ENCODE data around the gene KRT12. TPM values are rescaled to one million over a fixed set of nuclear protein-coding genes. Genes with fewer than 3 reads are reported as not detected.

KRT12 gene
- total and polyA plus RNA-seq, 9 donors, result not detected

DNA sequence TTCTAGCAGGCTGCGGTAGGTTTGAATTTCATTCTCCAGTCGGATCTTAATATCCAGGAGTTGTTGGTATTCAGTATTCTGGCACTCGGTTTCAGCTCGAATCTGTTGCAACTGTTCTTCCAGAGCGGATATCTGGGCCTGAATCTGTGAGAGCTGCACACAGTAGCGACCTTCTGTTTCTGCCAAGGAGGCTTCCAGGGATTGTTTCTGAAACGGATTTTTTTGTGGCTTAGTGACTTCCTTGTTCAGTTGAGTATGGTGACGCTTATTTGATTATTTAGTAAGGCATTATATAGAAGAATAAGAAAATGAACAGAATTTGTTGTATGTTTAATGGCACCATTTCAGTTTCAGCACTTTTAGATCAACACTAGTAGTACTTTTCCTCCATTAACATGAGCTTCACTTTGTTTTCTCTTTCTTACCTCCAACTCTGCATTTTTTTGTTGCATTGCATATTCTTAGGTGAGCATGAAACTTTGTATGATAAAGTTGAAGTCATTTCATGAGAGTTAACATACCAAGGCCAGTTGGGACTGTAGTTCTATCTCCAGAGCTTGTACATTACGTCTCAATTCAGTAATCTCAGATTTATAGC lies 47.4 kb downstream of the KRT12 start:
- Histone ChIP-seq H3K9me3 (no peaks in the 10 kb centered on the region), H3K36me3 (no peaks in the 10 kb centered on the region), H3K27ac (peak overlapping the region in 1 of 2 donors; percentile 80), H3K4me1 (ENCODE audit: insufficient read depth) (peaks cover 2% of the 10 kb centered on the region), H3K4me3 (peak overlapping the region; percentile 53), H3K27me3 (no peaks in the 10 kb centered on the region)
- WGBS, 3 donors, result 26 to 40% (median 27%) methylated on average over 9 of the region's 9 CpGs
- TF ChIP-seq EP300 (IDR thresholded peaks at IDR 0.05) (no peak), POLR2A (IDR thresholded peaks at IDR 0.05) (no peak)
- TF ChIP-seq, protein P1, sequence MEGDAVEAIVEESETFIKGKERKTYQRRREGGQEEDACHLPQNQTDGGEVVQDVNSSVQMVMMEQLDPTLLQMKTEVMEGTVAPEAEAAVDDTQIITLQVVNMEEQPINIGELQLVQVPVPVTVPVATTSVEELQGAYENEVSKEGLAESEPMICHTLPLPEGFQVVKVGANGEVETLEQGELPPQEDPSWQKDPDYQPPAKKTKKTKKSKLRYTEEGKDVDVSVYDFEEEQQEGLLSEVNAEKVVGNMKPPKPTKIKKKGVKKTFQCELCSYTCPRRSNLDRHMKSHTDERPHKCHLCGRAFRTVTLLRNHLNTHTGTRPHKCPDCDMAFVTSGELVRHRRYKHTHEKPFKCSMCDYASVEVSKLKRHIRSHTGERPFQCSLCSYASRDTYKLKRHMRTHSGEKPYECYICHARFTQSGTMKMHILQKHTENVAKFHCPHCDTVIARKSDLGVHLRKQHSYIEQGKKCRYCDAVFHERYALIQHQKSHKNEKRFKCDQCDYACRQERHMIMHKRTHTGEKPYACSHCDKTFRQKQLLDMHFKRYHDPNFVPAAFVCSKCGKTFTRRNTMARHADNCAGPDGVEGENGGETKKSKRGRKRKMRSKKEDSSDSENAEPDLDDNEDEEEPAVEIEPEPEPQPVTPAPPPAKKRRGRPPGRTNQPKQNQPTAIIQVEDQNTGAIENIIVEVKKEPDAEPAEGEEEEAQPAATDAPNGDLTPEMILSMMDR (IDR thresholded peaks at IDR 0.05), result no peak
- no peak for DNase-seq
- intact Hi-C loops (cut with DNase I), result no loop called here

DNA sequence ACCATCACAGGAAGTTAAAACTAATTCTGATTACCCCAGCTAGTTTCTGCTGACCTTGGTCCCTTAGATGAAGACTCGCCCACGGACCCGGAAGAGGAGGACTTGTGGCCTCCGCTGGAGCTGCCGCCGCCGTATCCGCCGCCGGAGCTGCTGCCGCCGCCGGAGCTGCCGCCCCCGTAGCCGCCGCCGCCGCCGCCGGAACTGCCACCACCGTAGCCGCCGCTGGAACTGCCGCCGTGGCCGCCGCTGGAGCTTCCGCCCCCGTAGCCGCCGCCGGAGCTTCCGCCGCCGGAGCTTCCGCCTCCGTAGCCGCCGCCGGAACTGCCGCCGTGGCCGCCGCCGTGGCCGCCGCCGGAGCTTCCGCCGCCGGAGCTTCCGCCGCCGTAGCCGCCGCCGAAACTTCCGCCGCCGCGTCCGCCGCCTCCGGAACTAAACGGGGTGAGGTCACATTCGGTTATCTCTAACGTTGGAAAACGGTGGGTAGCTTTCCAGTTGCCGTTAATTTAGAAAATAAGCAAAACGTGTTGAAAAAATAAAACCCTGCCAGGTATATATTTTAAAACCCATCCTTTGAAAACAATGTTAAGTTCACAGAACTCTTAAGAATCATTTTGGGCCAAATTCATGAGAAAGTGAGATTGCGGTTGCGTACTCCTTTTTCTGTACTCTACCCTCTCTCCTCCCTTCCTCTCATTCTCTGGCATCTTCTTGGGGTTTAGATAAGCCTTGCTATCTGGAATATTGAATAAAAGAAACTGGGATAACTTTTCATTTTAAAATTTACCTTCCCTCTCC lies 48.1 kb downstream of the KRT12 start:
- TF ChIP-seq POLR2A (IDR thresholded peaks at IDR 0.05) (peak; percentile 66), EP300 (IDR thresholded peaks at IDR 0.05) (no peak)
- TF ChIP-seq, protein P1 (IDR thresholded peaks at IDR 0.05), result no peak
- Histone ChIP-seq H3K27ac (peak overlapping the region; percentile 37 to 80), H3K4me3 (peak overlapping the region; percentile 53), H3K4me1 (ENCODE audit: insufficient read depth) (peaks cover 2% of the 10 kb centered on the region), H3K9me3 (no peaks in the 10 kb centered on the region), H3K36me3 (no peaks in the 10 kb centered on the region), H3K27me3 (no peaks in the 10 kb centered on the region)
- intact Hi-C loops (cut with DNase I), result no loop called here
- WGBS, 3 donors, result 0 to 1% (median 0%) methylated on average over 54 to 73 of the region's 73 CpGs
- peak; percentile 76 to 89 (median 77) for DNase-seq

DNA sequence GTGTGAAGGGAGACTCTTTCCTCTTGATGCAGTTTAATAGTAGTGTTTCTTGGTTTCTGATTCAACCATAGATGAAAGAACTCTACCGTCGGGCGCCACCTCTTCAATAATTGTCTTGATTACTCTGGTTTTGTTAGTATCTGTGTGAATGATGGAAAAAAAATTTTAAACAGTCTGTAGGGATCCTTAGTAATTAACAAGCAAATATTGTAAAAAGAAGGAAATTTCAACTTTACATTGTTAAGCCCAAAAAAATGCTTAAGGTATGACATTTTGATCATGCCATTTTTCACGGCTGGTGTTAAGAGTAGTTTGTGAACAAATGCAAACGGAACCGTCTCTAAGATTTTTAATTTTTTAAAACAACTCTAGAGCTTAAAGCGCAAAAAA lies 48.7 kb downstream of the KRT12 start:
- peak overlapping the region in 1 of 2 donors; percentile 80 for H3K27ac ChIP-seq
- WGBS, 3 donors, result 10 to 15% (median 11%) methylated on average over 7 of the region's 7 CpGs
- peaks cover 2% of the 10 kb centered on the region for H3K4me1 ChIP-seq (ENCODE audit: insufficient read depth)
- intact Hi-C loops (cut with DNase I), result no loop called here
- TF ChIP-seq, protein P1 (IDR thresholded peaks at IDR 0.05), result no peak
- TF ChIP-seq EP300 (IDR thresholded peaks at IDR 0.05), result no peak
- TF ChIP-seq POLR2A (IDR thresholded peaks at IDR 0.05), result no peak
- H3K36me3 ChIP-seq, result no peaks in the 10 kb centered on the region
- H3K9me3 ChIP-seq, result no peaks in the 10 kb centered on the region
- no peak for DNase-seq
- peak overlapping the region; percentile 53 for H3K4me3 ChIP-seq
- no peaks in the 10 kb centered on the region for H3K27me3 ChIP-seq

DNA sequence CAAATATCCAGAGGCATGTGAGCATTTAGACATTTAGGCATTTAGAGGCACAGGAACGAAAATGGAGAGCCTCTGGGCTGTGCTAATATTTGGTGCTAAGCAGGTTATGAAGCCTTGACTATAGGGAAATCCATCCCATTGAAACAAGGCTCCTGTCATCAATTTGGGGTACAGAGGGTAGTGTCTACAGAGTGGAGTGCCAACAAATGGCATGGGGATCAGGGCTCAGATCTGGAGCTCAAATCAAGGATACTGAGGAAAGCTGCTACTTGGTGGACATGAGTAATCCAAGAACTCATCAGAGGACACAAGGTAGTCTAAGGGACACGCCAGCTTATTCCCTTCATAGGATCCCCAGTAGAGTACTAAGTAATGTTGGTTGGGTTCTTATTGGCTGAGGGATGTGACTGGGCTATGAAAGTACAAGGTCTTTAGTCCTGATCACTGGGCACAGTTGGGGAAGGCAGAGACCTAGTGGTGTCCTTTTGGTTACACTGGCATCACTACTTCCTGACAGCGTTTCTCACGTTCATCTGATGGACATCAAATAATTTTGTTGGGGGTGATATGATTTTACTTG lies 49.8 kb downstream of the KRT12 start:
- H3K27ac ChIP-seq, result no peak overlapping the region
- no peak overlapping the region for H3K4me3 ChIP-seq
- DNase-seq, result no peak
- no peaks in the 10 kb centered on the region for H3K9me3 ChIP-seq
- no peaks in the 10 kb centered on the region for H3K27me3 ChIP-seq
- no peaks in the 10 kb centered on the region for H3K36me3 ChIP-seq
- intact Hi-C loops (cut with DNase I), result no loop called here
- 96% methylated on average over 4 of the region's 4 CpGs for WGBS, 3 donors
- peaks cover 2% of the 10 kb centered on the region for H3K4me1 ChIP-seq (ENCODE audit: insufficient read depth)
- TF ChIP-seq, protein P1 (IDR thresholded peaks at IDR 0.05), result no peak
- TF ChIP-seq EP300 (IDR thresholded peaks at IDR 0.05), result no peak
- no peak for TF ChIP-seq POLR2A (IDR thresholded peaks at IDR 0.05)

Measured in ovary (tissue), 9 donors.